HCT116 (cell line): ENCODE results near the gene KANSL1.

Experiments used
- ATF3 ChIP-seq: IDR thresholded peaks from 2 replicates; pipeline ENCODE4 v1.6.1; 2012
- CEBPB ChIP-seq: IDR thresholded peaks from 2 replicates; pipeline ENCODE4 v1.6.1; 2012; ENCODE audit warnings: low read depth
- POLR2A ChIP-seq: IDR thresholded peaks from 2 replicates; pipeline ENCODE4 v1.7.0; 2011; ENCODE audit warnings: borderline replicate concordance; ENCODE audit not compliant: insufficient read depth, insufficient read length; ENCODE audit errors: extremely low read depth
- POLR2AphosphoS5 ChIP-seq: IDR thresholded peaks from 2 replicates; pipeline ENCODE4 v1.6.1; 2011; ENCODE audit warnings: mild to moderate bottlenecking, low read depth, low read length, moderate library complexity
- REST ChIP-seq: IDR thresholded peaks from 2 replicates; pipeline ENCODE4 v1.6.1; 2012; ENCODE audit warnings: low read depth
- SIN3A ChIP-seq: IDR thresholded peaks from 2 replicates; pipeline ENCODE4 v1.6.1; 2012; ENCODE audit warnings: low read depth
- SP1 ChIP-seq: IDR thresholded peaks from 2 replicates; pipeline ENCODE4 v1.6.1; 2012; ENCODE audit warnings: low read depth
- TCF7L2 ChIP-seq: IDR thresholded peaks from 2 replicates; pipeline ENCODE4 v1.7.0; 2011; ENCODE audit warnings: borderline replicate concordance, inconsistent platforms; ENCODE audit not compliant: insufficient read depth, insufficient read length; ENCODE audit errors: extremely low read depth
- TF ChIP-seq, protein P1 (sequence below), 3 experiments: fragments of 200-600 bp in 1 of 3; sonication (generic) in 1 of 3; IDR thresholded peaks in 2 of 3; conservative IDR thresholded peaks in 1 of 3; 2 replicates each; pipeline ENCODE4 v1.5.1; 2012 to 2017; ENCODE audit warnings: low read depth in 2 of 3, low read length in 2 of 3, antibody characterized with exemption in 1 of 3, borderline replicate concordance in 1 of 3, control low read depth in 1 of 3, mild to moderate bottlenecking in 1 of 3, mixed read lengths in 1 of 3, mixed run types in 1 of 3, moderate library complexity in 1 of 3; ENCODE audit not compliant: insufficient read depth in 1 of 3

DNA sequence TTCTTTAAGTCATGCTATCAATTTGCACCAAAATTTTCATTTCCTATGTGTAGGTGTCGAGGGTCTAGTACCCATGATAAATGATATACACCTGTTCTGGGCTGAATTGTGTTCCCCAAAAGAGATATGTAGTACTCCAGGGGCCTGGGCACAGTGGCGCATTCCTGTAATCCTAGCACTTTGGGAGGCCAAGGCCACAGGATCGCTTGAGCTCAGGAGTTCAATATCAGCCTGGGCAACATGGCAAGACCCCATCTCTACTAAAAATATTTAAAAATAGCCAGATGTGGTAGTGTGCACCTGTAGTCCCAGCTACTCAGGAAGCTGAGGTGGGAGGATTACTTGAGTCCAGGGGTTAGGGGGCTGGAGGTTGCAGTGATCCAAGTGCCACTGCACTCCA, 23.5 kb upstream of the KANSL1 start:
- TF ChIP-seq CEBPB (no peak), POLR2A (no peak), REST (no peak), POLR2AphosphoS5 (no peak), TCF7L2 (no peak), ATF3 (no peak), SP1 (no peak), SIN3A (no peak)
- TF ChIP-seq, protein P1, sequence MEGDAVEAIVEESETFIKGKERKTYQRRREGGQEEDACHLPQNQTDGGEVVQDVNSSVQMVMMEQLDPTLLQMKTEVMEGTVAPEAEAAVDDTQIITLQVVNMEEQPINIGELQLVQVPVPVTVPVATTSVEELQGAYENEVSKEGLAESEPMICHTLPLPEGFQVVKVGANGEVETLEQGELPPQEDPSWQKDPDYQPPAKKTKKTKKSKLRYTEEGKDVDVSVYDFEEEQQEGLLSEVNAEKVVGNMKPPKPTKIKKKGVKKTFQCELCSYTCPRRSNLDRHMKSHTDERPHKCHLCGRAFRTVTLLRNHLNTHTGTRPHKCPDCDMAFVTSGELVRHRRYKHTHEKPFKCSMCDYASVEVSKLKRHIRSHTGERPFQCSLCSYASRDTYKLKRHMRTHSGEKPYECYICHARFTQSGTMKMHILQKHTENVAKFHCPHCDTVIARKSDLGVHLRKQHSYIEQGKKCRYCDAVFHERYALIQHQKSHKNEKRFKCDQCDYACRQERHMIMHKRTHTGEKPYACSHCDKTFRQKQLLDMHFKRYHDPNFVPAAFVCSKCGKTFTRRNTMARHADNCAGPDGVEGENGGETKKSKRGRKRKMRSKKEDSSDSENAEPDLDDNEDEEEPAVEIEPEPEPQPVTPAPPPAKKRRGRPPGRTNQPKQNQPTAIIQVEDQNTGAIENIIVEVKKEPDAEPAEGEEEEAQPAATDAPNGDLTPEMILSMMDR (IDR thresholded peaks at IDR 0.05 in 2 of 3, conservative IDR thresholded peaks at IDR 0.05 in 1 of 3; ENCODE audit: borderline replicate concordance in 1 of 3, insufficient read depth in 1 of 3, low read depth in 2 of 3, low read length in 2 of 3): no peak
